Activated T-cell treated with anti-CD3 and anti-CD28 coated beads for 4 hours (primary cell): Measurements from ENCODE around the gene NR2F1.
"Not testable (repeated sequence)": the region's sequence is repeated elsewhere in the genome, so short reads cannot be mapped to it uniquely, and the experiment has no call there.

ENCODE experiments used
- DNase-seq: peaks from one replicate; pipeline ENCODE4 v3.0.0-alpha.2; 2020

Gene NR2F1

GRCh38 chr5:93582677-93583438 is at the start of gene NR2F1:
Gene NR2F1 (plus strand): TSS chr5:93583222. CDS start chr5:93585024, 1,802 bp downstream.
- DNase-seq = no peak

DNA sequence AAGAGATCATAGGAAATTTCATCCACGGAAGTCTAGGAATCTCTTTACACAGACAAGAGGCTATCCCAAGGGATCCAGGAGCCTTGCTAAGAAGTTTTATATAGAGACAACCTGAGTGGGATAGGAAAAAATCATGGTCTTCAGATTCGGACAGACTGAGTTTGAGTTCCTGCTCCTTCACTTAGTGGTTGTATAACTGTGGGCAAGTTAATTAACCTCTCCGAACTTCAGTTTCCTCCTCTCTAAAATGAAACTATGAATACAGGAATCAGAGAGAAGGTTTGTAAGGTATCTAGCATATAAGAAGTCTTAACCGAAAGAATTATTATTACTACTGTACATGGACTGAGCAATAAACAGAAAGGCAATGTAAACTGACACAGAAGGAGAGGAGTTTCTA is 37.1 kb upstream of the NR2F1 start:
- DNase-seq = no peak

GRCh38 chr5:93549594-93549993 is 33.4 kb upstream of the NR2F1 start:
- not testable (repeated sequence) for DNase-seq

DNA sequence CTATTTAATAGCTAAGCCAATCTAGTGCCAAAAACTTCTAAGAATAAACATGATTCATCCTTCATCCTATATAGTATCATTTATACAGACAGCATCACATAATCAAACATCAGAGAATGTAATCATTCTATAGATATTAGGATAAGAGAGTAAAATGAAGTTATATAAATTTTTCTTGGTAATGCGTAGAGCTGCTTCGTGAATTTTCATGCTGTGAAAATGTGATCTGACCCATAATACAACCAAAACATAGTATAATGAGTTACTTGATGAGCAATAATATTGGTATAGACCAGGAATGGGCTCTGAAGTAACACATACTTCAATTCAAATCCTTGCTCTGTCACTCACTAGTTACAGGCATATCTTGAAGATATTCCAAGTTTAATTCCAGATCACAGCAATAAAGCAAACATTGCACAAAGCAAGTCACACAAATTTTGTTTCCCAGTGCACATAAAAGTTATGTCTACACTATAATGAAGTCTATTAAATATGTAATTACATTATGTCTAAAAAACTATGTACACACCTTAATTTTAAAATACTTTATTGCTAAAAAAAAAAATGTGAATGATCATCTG is 25.9 kb upstream of the NR2F1 start:
- DNase-seq = no peak

GRCh38 chr5:93566091-93566490 is 16.9 kb upstream of the NR2F1 start:
- no peak for DNase-seq

DNA sequence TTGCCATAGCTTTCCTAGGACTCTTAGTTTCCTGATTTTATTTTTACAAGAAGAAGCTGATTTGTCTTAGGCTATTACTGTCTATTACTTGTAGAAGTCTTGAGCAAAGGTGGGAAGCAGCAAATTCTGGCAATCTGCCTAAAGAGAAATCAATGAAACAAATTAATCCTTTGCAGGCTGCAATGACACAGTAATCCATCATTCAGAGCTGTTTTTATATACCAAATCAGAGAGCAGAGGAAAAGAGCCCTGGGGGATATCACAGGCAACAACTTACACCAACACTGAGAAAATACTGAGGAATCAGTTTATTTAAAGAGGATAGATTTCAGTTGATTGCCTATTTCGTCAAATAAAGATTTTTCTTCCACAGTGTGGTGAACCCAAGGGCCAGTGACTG is 15.6 kb upstream of the NR2F1 start:
- DNase-seq = no peak

DNA sequence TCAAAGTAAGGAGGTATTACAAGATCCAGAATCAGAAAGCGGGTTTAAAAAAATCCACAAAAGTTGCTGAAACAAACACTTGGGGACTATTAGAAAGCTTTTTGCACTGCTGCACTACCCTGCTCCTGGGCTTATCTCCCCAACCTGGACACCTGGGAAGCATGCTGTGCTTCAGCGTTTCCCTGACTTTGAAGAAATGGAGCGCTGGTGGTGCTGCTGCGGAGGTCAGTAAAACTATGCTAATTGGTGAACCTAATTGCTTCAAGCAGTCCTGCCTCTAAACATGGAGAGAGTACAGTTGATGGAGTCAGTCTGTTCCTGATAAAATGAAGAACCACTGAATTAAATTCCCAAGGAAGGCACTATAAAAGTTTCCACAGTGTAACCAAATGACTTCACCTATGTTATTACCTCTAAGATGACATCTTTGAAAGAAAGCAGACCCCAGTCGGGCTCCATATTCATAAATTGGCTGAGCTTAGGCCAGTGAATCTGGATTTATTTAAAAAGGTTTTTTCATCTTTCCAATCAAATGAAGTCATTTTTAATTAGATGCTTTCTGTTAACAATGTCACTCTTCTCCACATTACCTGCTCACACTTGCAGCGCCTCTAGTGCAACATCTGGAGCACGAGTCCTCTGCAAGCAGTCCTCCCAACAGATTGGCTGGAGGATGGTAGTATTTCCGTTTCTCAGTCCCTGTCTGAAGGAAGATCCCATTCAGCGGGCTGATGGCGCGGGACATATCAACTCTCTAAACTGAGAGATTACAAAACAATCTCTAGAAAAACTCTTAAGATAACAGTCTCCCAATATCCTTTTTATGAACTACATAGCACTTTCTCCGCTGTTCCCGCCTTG is 13.5 kb upstream of the NR2F1 start:
- DNase-seq = no peak

- DNase-seq = no peak
Measured at GRCh38 chr5:93570294-93571113, 12.5 kb upstream of the NR2F1 start.

- DNase-seq = no peak
Measured at GRCh38 chr5:93571114-93571949, 11.7 kb upstream of the NR2F1 start.

- DNase-seq = no peak
Measured at GRCh38 chr5:93572101-93572607, 10.9 kb upstream of the NR2F1 start.

- DNase-seq = no peak
Measured at GRCh38 chr5:93572608-93573353, 10.2 kb upstream of the NR2F1 start.

- DNase-seq = no peak
Measured at GRCh38 chr5:93573354-93574351, 9.4 kb upstream of the NR2F1 start.

DNA sequence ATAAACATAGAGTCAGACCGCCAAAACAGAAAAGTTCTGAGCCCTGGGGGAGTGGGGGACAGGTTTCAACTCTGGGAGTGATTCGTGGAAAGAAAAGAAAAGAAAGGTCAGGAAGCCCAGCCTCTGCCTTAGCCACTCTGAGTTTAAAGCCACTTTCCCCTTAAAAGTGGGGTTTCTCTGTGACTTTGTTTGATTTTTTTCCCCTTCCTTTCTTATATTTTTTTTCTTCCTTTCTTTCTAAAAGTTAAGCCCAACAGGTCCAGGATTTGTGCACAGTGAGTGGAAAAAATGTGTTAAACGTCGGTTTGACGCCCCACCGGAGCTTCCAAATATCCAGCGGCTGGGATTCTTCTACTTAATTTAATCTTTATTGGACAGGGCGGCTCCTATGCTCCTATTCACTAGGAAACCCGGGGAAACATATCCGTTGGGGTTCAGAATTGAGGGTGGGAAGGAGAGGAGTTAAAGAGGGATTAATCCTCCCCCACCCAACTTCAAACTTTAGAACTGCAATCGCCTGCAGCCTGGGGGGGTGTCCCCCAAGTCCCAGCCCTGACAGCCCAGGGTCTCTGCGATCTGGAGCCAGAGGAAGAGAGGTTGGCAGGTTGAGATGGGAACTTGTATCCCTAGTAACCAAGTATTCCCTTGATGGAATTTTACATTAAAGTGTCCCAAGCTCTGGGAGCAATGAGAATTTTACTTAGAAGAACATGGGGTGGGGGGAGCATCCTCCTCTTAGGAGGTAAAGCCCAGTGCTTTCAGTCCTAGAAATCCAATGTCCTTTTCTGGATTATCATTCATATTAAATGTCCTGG is 8.3 kb upstream of the NR2F1 start:
- DNase-seq = no peak

DNA sequence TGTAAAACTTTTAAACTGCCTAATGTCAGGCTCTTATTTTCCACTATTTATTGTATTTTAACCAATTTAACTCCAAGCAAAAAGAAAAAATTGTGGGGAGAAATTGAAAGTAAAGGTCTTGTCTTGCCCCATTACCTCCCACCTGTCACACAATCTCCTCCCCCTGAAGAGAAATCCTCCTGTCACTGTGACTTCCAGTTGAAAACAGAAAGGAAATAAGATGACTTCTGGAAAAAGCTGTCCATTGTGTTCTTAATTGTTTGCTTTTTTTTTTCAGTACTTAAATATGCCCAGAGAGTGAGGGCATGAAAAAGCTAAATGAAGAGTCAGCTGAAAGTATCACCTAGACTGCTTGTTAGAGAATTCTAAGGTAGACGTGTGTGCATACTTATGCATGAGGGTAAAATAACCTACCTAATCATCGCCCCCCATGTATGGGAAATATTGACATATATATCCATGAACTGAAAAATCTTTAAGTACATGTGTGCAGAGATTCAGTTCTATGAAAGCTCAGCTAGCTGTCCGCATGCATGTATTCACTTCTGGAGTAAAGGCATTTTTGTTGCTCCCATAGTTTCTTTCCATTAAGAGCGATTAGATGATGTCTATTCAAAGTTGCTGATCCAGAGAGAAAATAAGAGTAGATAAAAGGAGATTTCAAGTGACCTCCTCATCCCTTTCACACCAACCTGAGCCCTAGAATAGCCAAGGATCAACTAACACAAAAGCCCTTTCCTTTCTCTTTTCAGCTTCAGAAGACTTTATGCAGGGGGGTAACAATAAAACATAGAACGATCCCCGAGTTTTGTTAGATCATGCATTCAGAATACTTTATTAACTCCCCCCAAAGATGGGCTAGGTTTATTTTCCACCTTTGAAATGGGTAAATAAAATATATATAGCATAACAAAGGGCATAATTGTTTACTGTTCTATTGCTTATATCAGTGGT is 7.3 kb upstream of the NR2F1 start:
- DNase-seq = no peak

DNA sequence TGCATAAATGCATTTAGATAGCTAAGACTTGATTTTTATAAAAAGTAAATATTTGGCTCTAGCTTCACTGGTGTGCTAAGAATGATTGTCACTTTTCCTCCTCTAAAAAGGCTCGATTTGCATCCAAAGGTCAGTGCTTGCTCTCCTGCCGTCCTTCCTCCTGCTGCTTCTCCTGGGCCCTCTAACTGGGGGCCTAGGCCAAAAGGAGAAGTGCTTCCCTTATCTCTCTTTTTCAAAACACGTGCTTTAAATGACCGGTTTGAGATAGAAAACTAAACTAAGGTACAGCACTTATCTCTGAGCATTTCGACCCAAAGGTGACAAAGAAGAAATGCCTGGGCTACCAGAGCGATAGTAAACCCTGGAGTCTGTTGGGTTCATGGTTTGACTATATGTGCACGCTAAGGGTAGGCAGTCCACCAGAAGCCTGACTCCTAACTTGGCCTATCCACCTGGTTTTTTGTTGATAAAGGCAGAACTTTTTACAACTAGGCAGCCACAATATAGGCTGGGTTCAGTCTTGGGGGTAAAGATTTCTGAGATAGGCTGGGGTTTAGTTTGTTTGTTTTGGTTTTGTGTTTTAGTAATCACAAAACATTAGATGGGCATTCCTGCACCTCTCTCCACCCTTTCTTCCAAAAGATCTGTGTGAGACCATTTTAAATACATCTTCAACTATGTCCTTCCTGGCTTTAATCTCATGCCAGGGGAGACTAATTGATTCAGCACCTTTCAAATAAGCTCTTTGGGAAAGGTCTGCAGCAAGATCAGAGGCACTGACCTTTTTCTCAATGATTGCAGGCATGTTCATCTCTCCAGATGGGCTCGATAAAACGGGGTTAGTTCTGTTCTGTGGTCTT is 5.8 kb upstream of the NR2F1 start:
- DNase-seq = no peak
